Islet of Langerhans (tissue), 1 donor: ENCODE measurements around the gene MCC.

Source experiments
- FAIRE-seq: peaks from one replicate; lab custom pipeline; 2011; peaks lifted over from hg19 to GRCh38; lab: Jason Lieb, UNC

The MCC gene

DNA sequence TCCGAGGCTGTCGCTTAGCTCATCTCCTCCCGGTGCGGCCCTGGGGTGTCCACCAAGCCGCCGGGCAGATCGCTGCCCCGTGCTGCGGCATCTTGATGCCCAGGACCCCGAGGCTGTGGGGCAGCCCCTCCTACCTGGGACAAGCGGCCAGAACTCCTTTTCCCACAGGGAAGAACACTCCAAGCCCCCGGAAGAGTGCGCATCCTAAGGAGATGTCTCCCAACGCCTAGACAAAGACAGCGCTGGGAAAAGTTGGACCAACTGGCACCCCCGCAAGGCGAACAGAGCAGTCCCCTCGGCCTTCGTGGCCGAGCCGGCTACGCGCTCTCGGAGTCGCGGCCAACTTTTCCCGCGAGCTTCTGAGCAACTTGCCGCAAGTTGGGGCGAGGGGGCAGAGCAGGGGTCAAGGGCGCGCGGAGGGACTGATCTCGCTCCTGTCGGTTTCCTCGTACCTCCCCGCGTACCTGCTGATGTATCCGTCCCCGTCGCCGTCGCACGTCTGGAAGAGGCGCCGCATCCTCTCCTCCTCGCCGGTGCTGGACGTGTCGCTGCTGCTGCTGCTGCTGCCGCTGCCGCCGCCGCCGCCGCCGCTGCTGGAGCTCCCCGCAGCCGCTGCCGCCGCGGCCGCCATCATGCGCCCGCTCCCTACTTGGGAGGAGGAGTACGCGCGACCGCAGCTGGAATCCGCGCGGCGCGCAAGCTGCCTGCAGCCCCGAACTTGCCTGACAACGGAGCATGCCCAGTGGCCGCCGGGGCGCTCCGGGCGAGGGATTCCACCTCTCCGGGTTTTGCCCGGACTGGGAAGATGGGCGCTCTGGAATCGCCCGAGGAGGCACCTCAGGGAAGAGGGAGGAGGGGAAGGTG is at the start of gene MCC:
Gene MCC (minus strand): TSS at position 673 of the 864 bp plus-strand sequence.
- FAIRE-seq, result no peak

DNA sequence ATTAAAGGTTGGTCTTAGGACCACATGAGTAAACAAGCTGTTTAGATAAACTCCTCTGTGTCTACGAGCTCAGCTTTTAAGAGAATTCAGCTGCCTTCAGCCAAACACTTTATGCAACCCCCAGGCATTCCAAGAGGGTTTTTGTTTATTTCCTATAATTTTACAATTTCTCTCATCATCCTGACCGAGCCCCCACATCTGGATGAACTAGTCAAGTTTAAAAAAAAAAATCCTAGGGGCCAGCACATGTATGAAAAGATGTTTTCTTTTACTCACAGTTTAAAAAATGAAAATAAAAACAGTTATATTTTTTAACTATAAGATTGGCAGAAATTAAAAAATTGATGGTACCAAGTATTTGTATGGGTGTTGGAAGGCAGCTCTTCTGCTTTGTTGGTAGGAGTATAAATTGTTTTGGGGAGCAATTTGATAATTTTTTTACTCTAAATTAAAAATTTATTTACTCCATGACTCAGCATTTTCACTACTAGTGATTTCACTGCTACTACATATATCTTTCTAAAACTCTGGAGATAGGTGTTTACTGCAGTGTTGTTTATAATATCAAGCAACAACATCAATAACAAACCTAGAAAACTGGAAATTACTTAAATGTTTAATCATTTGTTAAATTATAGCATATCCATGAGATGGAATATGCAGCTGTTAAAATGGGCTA is 43.4 kb upstream of the MCC start:
- peak; percentile 5 for FAIRE-seq

GRCh38 chr5:113527746-113528145 is 39.5 kb upstream of the MCC start:
- no peak for FAIRE-seq

- FAIRE-seq, result peak; percentile 21
Measured at GRCh38 chr5:113526421-113526820, 38.2 kb upstream of the MCC start.

GRCh38 chr5:113524927-113525326 is 36.7 kb upstream of the MCC start:
- peak; percentile 61 for FAIRE-seq

DNA sequence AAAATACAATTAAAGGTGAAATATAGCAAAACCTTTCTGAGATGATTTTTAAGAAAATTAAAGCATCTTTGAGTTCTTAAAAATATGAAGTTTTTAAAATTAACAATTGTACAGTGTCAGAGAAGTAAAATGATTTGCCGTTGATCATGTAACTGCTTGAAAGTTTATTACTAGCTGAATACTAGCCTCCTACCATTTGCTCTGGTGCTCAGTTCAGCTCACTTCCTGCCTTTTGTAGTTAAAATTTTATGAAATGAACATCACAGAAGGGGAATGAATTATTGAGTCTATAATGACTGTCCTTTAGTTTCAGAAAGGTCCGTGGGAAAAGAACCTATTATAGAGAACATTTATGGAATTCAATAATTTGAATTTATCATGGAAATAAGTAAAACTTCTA is 34.9 kb upstream of the MCC start:
- FAIRE-seq, result peak; percentile 91

- no peak for FAIRE-seq
Measured at GRCh38 chr5:113520899-113521298, 32.6 kb upstream of the MCC start.

DNA sequence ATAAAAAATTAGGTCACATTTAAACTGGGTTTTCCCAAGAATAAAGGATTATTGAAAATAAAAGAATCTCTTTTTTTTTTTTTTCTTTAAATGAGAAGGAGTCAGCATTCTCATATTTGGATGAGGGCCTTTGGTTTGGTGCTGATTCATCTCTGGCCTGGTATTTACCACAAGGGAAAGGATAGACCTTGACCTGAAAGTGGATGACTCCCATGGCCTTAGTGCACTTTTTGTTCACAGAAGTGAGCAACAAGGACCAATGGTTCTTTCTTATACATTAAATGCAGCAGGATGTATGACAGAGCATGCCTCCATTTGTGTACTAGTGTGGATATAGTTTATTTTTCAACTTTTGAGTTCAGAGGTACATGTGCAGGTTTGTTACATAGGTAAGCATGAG is 32.2 kb upstream of the MCC start:
- no peak for FAIRE-seq

- FAIRE-seq, result no peak
Measured at GRCh38 chr5:113519412-113519811, 31.2 kb upstream of the MCC start.

DNA sequence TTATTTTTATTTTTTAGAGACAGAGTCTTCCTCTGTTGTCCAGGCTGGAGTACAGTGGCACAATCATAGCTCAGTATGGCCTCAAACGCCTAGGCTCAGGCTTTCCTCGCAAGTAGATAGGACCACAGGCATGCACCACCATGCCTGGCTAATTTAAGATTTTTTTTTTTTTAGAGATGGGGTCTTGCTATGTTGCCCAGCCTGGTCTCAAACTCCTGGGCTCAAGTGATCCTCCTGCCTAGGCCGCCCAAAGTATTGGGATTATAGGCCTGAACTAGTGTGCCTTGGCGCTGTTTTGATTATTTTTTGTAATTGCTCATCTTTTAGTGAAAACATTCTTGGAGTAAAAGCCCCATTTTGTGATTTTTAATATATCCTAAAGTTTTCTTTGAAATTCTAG is 30.6 kb upstream of the MCC start:
- no peak for FAIRE-seq

DNA sequence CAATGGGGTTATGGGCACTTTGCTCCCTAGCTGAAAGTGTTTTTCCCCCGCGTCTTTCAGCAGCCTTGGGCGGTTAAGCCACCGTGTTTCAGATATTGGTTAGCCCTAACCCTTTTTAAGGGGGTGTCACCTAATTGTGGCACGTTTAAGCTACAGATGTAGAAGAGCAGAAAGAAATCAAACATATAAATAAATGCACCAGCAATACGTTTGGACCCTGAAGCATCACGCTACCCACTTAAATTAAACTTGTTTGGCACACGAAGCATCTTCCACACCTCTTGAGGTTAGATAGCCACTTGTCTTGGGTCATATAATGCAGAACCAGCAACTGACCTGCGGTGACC is 26.0 kb upstream of the MCC start:
- no peak for FAIRE-seq

DNA sequence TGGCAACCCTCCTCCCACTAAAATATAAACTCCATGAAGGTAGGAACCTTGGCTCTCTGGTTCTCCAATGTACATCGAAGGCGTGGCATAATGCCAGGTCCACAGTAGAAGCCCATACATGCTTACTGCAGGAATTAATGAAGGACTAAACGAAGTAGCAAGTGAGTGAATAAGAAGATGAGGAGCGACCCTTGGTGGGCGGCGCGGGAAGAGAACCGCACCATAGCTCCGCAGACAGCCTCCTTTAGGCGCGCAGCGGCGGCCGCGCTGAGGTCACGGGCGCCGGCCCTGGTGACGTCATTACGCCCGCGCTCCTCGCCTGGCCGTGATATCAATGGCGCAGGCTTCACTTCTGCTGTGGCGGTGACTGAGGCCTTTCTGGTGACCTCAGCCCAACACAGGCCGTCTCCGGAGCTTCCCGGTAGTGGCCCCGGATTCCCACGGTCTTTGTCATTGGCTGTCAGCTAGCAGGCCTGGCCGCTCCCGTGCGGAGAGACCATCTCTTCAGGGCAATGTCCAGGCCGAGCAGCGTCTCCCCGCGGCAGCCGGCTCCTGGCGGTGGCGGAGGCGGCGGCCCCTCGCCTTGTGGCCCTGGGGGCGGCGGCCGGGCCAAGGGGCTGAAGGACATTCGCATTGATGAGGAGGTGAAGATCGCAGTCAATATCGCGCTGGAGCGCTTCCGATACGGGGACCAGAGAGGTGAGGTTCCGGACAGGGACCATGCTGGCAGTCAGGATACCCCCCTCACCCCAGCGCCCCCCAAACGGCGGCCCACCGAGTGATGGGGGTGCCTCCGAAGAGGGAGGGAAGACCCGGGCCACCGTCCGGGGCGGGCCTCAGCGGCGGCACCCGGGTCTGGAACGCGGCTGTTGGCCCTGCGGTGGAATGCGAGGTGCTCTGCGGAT is 25.4 kb upstream of the MCC start, which contains the start of gene YTHDC2:
Gene YTHDC2 (plus strand): TSS at position 311 of the 905 bp plus-strand sequence. CDS start 202 bp downstream, at position 513.
- no peak for FAIRE-seq

DNA sequence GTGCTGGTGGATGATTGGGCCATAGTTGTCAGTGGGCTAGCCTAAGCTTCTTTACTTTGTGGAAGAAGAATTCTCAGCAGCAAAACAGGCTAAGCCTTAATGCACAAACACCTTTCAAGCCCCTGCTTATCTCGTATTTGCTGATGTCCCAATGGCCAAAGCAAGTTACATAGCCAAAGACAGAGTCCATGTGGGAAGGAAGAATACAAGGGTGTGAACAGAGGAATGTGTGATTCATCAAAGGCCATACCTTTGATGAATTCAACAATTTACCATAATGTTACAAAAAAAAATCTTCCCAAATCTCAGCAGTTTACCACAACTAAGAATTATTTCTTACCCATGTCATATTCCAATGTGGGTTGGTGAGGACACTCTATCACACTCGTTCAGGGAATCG is 24.1 kb upstream of the MCC start:
- FAIRE-seq, result no peak

DNA sequence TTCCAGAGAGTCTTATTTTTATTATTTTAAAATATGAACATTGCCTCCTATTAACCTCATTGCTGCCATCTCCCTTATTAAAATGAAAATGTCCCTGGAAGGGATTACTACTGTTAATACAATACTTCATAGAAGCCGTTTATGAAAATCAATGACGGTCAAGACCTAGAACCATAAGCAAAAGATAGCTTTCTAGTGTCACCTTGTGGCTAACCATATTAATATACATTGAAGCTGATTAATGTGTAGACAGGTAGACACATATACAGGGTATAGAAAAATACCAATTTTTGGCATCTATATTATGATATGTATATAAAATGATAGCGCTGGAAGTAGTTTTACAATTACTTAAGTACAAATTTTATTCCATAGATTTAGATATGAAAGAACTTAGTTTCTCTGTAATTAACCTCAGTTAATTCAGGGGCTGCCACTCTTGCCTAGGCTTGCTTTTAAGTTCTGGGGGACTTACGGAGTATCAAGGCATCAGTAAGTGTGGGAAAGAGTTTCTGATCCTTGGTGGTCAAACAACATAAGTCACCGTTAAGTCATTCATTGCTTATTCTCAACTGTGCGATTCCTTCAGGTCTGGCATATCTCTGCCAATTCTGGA is 22.7 kb upstream of the MCC start:
- peak; percentile 98 for FAIRE-seq

DNA sequence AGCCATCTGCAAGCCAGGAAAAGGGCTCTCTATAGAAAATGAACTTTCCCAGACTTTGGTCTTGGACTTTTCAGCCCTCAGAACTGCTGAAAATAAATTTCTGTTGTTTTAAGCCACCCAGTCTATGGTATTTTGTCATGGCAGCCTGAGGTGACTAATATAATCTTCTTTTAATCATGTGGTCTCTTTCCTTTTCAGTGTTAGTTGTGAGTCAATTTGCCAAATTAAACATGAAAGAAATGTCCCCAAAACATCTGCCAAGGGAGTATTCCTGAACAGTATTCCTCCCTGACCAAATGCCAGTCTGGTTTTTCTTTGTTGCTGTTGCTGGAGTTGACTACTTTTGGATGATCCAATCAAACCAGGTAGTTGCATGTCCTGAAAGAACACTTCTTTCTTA is 20.5 kb upstream of the MCC start:
- no peak for FAIRE-seq

GRCh38 chr5:113507601-113508000 is 19.3 kb upstream of the MCC start:
- FAIRE-seq, result no peak

DNA sequence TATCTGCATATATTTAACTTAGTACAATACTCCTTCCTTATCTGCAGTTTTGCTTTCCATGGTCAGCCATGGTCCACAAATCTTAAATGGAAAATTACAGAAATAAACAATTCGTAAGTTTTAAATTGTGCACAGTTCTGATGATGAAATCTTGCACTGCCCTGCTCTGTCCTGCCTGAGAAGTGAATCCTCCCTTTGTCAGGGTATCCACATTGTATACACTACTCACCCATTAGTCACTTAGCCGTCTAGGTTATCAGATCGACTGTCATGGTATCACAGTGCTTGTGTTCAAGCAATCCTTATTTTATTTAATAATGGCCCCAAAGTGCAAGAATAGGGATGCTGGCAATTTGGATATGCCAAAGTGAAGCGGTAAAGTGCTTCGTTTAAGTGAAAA is 16.9 kb upstream of the MCC start:
- no peak for FAIRE-seq

GRCh38 chr5:113503146-113503545 is 14.9 kb upstream of the MCC start:
- no peak for FAIRE-seq

DNA sequence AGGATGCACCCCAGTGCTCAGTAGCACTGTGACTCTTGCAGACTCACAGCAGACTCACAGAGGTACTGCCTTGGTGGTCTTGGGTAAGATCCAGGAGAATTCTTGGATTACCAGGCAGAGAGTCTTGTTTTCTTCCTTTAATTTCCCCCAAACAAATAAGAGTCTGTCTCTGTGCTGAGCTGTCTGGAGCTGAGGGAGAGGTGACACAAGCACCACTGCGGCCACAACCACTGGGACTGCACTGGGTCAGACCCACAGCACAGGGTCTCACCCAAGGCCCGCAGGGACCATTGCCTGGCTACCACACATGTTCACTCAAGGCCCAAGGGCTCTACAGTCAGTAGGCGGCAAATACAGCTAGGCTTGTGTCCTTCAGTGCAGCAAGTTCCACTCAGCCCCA is 13.8 kb upstream of the MCC start:
- FAIRE-seq, result no peak

GRCh38 chr5:113495422-113495841 is 7.2 kb upstream of the MCC start:
- no peak for FAIRE-seq

- no peak for FAIRE-seq
Measured at GRCh38 chr5:113493446-113493845, 5.2 kb upstream of the MCC start.

GRCh38 chr5:113491022-113491421 is 2.8 kb upstream of the MCC start:
- no peak for FAIRE-seq
